ENCODE data around the gene DHRSX. TPM values are rescaled to one million over a fixed set of nuclear protein-coding genes. Genes with fewer than 3 reads are reported as not detected.
A peak's percentile ranks its signal among the peaks of the same experiment; 100 is the strongest.

Gene DHRSX
- total and polyA plus RNA-seq, 9 of the 15 experiments (the other 6 are each of a cell fraction or from before 2014, with no cell fraction given), result 0.59 to 11.0 (median 6.2) TPM

GRCh38 chrX:2188840-2189239 lies 311.9 kb downstream of the DHRSX start:
- intact Hi-C loops (cut with micrococcal nuclease) (no loop called here), in situ Hi-C loops (cut with MboI) (no loop called here)
- Histone ChIP-seq H3K9ac (ENCODE audit: insufficient read depth in 1 of 2, low read depth in 2 of 2, low read length in 2 of 2) (no peak overlapping the region; a peak in 1 of 4 replicates), H3K27me3 (ENCODE audit: control insufficient read depth in 2 of 2, insufficient read depth in 2 of 2, low read length in 2 of 2) (no peaks in the 10 kb centered on the region), H3K27ac (ENCODE audit: extremely low read depth, low read depth, low read length) (no peak overlapping the region), H2AFZ (ENCODE audit: low read depth, low read length) (peak overlapping the region; percentile 59), H3K79me2 (ENCODE audit: control insufficient read depth, insufficient read depth, low read length) (no peaks in the 10 kb centered on the region), H3K9me1 (ENCODE audit: control insufficient read depth, insufficient read depth, low read length) (no peaks in the 10 kb centered on the region), H3K9me3 (replicated peaks; ENCODE audit: control insufficient read depth, insufficient read depth, low read depth, low read length) (peaks cover 4% of the 10 kb centered on the region), H3K4me2 (ENCODE audit: insufficient read depth, low read length) (peak overlapping the region; percentile 55), H3K4me1 (replicated peaks in 1 of 2; ENCODE audit: control insufficient read depth in 2 of 2, insufficient read depth in 2 of 2, low read length in 2 of 2) (peaks cover 5 to 13% of the 10 kb centered on the region in 2 experiments; a peak in 3 of 5 replicates), H3K36me3 (ENCODE audit: control insufficient read depth, insufficient read depth, low read length) (no peaks in the 10 kb centered on the region), H3K4me3 (0 out of 2 replicates have a peak overlapping the region, but pooled peaks have one; percentile 11), H4K20me1 (replicated peaks; ENCODE audit: control insufficient read depth, insufficient read depth, low read length) (no peaks in the 10 kb centered on the region)
- no peak for TF ChIP-seq CEBPG (CRISPR knock-in tag; IDR thresholded peaks at IDR 0.05)
- TF ChIP-seq CEBPG (tag; conservative IDR thresholded peaks at IDR 0.05 in 1 of 2, IDR thresholded peaks at IDR 0.05 in 1 of 2), result no peak
- peak; percentile 55 for TF ChIP-seq ZNF121 (CRISPR knock-in tag; conservative IDR thresholded peaks at IDR 0.05)
- no peak for ATAC-seq
- 10% methylated on average over 7 of the region's 7 CpGs for WGBS (ENCODE audit: insufficient coverage, low coverage, missing lambda C conversion rate)
- no TSS peak for BruUV-seq (replicated peaks)
- CTCF ChIA-PET (ENCODE audit: low intra/inter-chr PET ratio), result no interaction called here
- FAIRE-seq, result no peak
- POLR2A ChIA-PET, result no interaction called here
- no peak for DNase-seq (ENCODE audit: extremely low read depth in 1 of 4, low spot score in 3 of 4)

DNA sequence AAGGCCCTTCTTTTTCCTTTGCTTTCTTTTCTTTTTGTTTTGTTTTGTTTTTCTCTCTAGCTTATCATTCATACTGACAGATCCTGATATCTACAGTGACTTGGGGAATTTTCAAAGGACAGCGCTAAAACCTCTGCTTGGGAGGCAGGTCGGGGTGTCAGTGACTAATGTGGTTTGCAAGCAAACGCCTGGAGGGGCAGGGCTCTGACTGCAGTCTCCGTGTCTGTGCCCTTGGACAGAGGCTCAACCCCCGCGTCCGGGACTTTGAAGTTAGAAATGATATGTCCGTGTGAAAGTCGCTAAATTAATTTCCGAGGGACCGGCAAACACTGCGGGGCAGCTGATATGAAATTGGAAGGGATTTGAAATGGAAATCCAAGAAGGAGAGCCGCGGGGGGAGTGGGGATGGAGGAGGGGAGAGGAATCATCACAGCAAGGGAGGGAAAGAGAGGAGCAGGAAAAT lies 312.4 kb downstream of the DHRSX start:
- Histone ChIP-seq H3K4me3 (0 out of 2 replicates have a peak overlapping the region, but pooled peaks have one; percentile 11), H3K27me3 (ENCODE audit: control insufficient read depth in 2 of 2, insufficient read depth in 2 of 2, low read length in 2 of 2) (no peaks in the 10 kb centered on the region; a peak in 1 of 5 replicates), H3K4me1 (replicated peaks in 1 of 2; ENCODE audit: control insufficient read depth in 2 of 2, insufficient read depth in 2 of 2, low read length in 2 of 2) (peaks cover 5 to 13% of the 10 kb centered on the region in 2 experiments; a peak in 3 of 5 replicates), H3K9ac (ENCODE audit: insufficient read depth in 1 of 2, low read depth in 2 of 2, low read length in 2 of 2) (peak overlapping the region in 1 of 2 experiments; percentile 52; a peak in 1 of 4 replicates), H3K9me1 (ENCODE audit: control insufficient read depth, insufficient read depth, low read length) (no peaks in the 10 kb centered on the region), H3K36me3 (ENCODE audit: control insufficient read depth, insufficient read depth, low read length) (no peaks in the 10 kb centered on the region), H3K79me2 (ENCODE audit: control insufficient read depth, insufficient read depth, low read length) (no peaks in the 10 kb centered on the region), H4K20me1 (replicated peaks; ENCODE audit: control insufficient read depth, insufficient read depth, low read length) (no peaks in the 10 kb centered on the region), H3K27ac (ENCODE audit: extremely low read depth, low read depth, low read length) (peak overlapping the region; percentile 58; the same call in 2 of the 3 replicates), H2AFZ (ENCODE audit: low read depth, low read length) (peak overlapping the region; percentile 59), H3K9me3 (replicated peaks; ENCODE audit: control insufficient read depth, insufficient read depth, low read depth, low read length) (peaks cover 4% of the 10 kb centered on the region), H3K4me2 (ENCODE audit: insufficient read depth, low read length) (peak overlapping the region; percentile 55)
- no peak for FAIRE-seq
- CTCF ChIA-PET (ENCODE audit: low intra/inter-chr PET ratio), result no interaction called here
- in situ Hi-C loops (cut with MboI), result no loop called here
- 1% methylated on average over 13 of the region's 14 CpGs for WGBS (ENCODE audit: insufficient coverage, low coverage, missing lambda C conversion rate)
- DNase-seq (ENCODE audit: extremely low read depth in 1 of 4, low spot score in 3 of 4), result peak; percentile 12 to 65 (median 24)
- ATAC-seq, result peak; percentile 95
- POLR2A ChIA-PET, result no interaction called here
- intact Hi-C loops (cut with micrococcal nuclease), result no loop called here
- no TSS peak for BruUV-seq (replicated peaks)
- TF ChIP-seq NR2C1 (IDR thresholded peaks at IDR 0.05) (no peak), NR2C1 (tag; IDR thresholded peaks at IDR 0.05) (no peak), KDM1A (IDR thresholded peaks at IDR 0.05) (0 out of 4 replicates have a peak, but pooled peaks of 1 of the 2 experiments have one; percentile 16), NFE2 (IDR thresholded peaks at IDR 0.05; ENCODE audit: low read depth) (peak; percentile 55), MAFG (tag; conservative IDR thresholded peaks at IDR 0.05) (peak; percentile 53; the same call in 1 of the 2 replicates), ZNF57 (CRISPR knock-in tag; IDR thresholded peaks at IDR 0.05) (no peak), FOSL1 (tag; conservative IDR thresholded peaks at IDR 0.05) (peak; percentile 45), CBFA2T2 (conservative IDR thresholded peaks at IDR 0.05) (peak; percentile 17; the same call in 1 of the 2 replicates)
- TF ChIP-seq, protein P1, sequence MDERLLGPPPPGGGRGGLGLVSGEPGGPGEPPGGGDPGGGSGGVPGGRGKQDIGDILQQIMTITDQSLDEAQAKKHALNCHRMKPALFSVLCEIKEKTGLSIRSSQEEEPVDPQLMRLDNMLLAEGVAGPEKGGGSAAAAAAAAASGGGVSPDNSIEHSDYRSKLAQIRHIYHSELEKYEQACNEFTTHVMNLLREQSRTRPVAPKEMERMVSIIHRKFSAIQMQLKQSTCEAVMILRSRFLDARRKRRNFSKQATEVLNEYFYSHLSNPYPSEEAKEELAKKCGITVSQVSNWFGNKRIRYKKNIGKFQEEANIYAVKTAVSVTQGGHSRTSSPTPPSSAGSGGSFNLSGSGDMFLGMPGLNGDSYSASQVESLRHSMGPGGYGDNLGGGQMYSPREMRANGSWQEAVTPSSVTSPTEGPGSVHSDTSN (CRISPR knock-in tag; IDR thresholded peaks at IDR 0.05; ENCODE audit: low read depth), result no peak
- TF ChIP-seq, protein P1 (tag; conservative IDR thresholded peaks at IDR 0.05; ENCODE audit: low read depth), result peak; percentile 92
- TF ChIP-seq, protein P2, sequence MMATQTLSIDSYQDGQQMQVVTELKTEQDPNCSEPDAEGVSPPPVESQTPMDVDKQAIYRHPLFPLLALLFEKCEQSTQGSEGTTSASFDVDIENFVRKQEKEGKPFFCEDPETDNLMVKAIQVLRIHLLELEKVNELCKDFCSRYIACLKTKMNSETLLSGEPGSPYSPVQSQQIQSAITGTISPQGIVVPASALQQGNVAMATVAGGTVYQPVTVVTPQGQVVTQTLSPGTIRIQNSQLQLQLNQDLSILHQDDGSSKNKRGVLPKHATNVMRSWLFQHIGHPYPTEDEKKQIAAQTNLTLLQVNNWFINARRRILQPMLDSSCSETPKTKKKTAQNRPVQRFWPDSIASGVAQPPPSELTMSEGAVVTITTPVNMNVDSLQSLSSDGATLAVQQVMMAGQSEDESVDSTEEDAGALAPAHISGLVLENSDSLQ (IDR thresholded peaks at IDR 0.05), result peak; percentile 68
